Measurements from ENCODE around the gene MBNL1.
"Not testable (repeated sequence)": the region's sequence is repeated elsewhere in the genome, so short reads cannot be mapped to it uniquely, and the experiment has no call there.

MBNL1 gene

DNA sequence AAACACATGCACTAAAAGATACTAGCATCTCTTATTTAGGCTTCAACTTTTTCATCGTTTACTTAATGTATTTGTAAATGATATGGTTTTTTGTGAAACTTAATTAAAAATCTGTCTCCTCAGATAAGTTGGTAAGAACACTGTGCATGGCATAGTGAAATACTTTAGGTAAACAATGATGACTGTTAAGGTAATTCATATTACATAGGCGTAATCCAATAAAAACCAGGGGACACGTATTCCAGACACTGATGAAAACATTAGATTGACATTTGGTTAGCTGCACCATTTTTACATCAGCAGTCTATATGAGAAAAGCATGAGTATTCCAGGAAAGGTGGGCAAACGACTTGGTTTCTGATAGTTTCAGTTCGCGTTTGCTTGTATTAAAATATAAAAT is 170.0 kb downstream of the MBNL1 start:
- TF ChIP-seq, protein P1, sequence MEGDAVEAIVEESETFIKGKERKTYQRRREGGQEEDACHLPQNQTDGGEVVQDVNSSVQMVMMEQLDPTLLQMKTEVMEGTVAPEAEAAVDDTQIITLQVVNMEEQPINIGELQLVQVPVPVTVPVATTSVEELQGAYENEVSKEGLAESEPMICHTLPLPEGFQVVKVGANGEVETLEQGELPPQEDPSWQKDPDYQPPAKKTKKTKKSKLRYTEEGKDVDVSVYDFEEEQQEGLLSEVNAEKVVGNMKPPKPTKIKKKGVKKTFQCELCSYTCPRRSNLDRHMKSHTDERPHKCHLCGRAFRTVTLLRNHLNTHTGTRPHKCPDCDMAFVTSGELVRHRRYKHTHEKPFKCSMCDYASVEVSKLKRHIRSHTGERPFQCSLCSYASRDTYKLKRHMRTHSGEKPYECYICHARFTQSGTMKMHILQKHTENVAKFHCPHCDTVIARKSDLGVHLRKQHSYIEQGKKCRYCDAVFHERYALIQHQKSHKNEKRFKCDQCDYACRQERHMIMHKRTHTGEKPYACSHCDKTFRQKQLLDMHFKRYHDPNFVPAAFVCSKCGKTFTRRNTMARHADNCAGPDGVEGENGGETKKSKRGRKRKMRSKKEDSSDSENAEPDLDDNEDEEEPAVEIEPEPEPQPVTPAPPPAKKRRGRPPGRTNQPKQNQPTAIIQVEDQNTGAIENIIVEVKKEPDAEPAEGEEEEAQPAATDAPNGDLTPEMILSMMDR (IDR thresholded peaks at IDR 0.05; ENCODE audit: extremely low read depth, missing control alignments): no peak
- no peak for DNase-seq (ENCODE audit: low spot score)

DNA sequence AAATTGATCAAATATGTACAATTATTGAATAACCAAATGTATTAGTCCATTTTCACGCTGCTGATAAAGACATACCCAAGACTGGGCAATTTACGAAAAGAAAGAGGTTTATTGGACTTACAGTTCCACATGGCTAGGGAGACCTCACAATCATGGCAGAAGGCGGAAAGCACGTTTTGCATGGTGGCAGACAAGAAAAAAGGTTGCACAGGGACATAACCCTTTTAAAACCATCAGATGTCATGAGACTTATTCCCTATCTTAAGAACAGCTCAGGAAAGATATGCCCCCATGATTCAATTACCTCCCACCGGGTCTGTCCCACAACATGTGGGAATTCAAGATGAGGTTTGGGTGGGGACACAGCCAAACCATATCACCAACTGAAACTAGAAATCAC is 171.5 kb downstream of the MBNL1 start:
- not testable (repeated sequence) for DNase-seq (ENCODE audit: low spot score)

DNA sequence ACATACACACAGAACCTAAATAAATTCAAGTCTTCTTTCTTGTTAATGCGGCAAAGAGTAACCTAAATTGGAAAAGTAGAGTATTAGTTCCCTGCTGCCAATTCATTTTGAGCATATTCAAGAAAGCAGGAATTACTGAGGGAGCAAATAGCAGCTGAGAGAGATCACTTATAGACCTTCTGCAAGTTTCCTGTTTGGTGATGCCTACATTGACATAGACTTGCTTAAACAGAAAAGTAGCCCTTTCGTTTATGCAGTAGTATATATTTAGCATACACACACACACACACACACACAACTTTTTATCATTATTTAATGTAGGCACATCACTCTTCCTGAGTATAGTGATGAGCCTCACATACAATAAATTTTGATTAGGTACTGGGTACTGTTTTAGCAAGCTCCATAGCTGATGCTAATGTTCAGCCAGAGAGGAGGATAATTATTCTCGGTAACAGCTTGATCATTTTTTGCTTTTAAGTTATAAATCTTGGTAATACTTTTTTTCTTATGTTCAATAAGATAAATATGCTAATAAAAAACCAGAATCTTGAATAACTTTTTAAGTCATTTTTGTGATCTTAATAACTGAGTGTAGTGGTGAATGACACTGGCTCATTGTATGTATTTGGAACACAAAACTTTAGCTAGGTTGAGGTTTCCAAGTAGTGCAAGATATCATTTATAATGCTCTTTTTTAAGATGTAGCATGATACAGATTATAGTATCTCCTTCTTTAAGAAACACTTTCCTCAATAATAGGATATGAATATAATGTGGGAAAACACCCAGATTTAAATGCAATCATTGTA is 174.7 kb downstream of the MBNL1 start:
- TF ChIP-seq, protein P1 (IDR thresholded peaks at IDR 0.05; ENCODE audit: extremely low read depth, missing control alignments): no peak
- DNase-seq (ENCODE audit: low spot score): no peak

DNA sequence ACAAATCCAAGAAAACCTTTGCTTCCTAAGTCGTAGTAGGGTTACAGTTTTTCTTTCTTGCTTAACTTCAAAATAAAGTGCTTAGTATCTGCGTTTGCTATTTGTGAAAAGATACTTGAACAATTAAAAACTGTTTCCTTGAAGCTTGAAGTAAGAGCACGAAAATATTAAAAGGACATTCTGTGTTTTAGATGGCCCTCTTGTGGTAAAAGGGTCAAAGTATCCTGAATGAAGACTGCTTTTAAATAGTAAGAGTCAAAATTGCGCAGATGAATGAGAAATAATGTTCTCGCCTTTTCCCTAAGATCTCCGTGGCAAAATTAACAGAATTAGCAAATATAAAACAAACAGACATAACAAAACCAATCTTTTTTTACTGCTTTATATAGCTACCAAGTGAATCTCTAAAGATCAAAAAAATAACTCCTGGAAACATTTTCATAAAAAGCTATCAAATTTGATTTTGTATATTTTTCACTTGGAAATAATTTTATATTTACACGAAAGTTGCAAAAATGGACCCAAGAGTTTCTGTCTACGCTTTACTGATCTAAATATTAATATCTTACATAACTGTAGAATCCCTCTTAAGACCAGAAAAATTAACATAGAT is 175.4 kb downstream of the MBNL1 start:
- peak; percentile 14 for DNase-seq (ENCODE audit: low spot score)
- TF ChIP-seq, protein P1 (IDR thresholded peaks at IDR 0.05; ENCODE audit: extremely low read depth, missing control alignments): peak; percentile 21

DNA sequence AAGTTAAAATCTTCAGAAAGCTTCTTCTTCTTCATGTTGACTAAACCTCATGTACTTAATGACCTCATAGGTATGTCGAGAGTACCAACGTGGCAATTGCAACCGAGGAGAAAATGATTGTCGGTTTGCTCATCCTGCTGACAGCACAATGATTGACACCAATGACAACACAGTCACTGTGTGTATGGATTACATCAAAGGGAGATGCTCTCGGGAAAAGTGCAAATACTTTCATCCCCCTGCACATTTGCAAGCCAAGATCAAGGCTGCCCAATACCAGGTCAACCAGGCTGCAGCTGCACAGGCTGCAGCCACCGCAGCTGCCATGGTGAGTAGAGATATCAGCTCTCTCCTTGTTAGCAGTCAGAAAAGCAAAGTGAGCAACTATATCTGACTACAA is 176.5 kb downstream of the MBNL1 start:
- TF ChIP-seq, protein P1 (IDR thresholded peaks at IDR 0.05; ENCODE audit: extremely low read depth, missing control alignments): no peak

DNA sequence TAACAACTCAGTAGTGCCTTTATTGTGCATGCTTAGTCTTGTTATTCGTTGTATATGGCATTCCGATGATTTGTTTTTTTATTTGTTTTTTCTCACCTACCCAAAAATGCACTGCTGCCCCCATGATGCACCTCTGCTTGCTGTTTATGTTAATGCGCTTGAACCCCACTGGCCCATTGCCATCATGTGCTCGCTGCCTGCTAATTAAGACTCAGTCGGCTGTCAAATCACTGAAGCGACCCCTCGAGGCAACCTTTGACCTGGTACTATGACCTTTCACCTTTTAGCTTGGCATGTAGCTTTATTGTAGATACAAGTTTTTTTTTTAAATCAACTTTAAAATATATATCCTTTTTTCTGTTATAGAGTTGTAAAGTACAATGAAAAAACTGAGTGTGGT is 177.8 kb downstream of the MBNL1 start:
- TF ChIP-seq, protein P1 (IDR thresholded peaks at IDR 0.05; ENCODE audit: extremely low read depth, missing control alignments): no peak
- no peak for DNase-seq (ENCODE audit: low spot score)

More for the DNA sequence above, 176.5 kb downstream of the MBNL1 start:
- DNase-seq (ENCODE audit: low spot score): no peak

DNA sequence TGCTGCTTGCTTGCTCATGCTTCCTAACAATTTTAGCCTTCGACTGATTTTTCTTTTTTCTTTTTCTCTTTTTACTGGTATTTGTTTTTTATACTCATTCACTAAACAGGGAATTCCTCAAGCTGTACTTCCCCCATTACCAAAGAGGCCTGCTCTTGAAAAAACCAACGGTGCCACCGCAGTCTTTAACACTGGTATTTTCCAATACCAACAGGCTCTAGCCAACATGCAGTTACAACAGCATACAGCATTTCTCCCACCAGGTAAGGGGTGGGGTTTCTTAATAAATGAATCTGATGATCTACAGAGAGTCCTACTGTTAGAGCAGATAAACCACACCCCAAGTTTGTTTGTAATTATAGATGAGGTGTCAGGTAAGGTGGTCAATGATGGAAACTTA is 178.8 kb downstream of the MBNL1 start:
- TF ChIP-seq, protein P1 (IDR thresholded peaks at IDR 0.05; ENCODE audit: extremely low read depth, missing control alignments): no peak
- no peak for DNase-seq (ENCODE audit: low spot score)
